ENCODE measurements around the gene DPM3. TPM values are rescaled to one million over a fixed set of nuclear protein-coding genes. Genes with fewer than 3 reads are reported as not detected.
"Not testable (repeated sequence)": the region's sequence is repeated elsewhere in the genome, so short reads cannot be mapped to it uniquely, and the experiment has no call there.

Gene DPM3
- total RNA-seq, 2 experiments from 2014 or later: 17.6 to 20.5 TPM

GRCh38 chr1:155160128-155160527 is 19.8 kb upstream of the DPM3 start:
- intact Hi-C loops (cut with DNase I, micrococcal nuclease): no loop called here
- ATAC-seq (ENCODE audit: poor library complexity): no peak
- ChIA-PET POLR2A (no interaction called here), CTCF (no interaction called here)
- H3K4me3 ChIP-seq (ENCODE audit: low read length): no peak overlapping the region
- Mint-ChIP-seq H3K36me3 (ENCODE audit: low read depth) (no peaks in the 10 kb centered on the region), H3K9me3 (no peaks in the 10 kb centered on the region), H3K27ac (no peak overlapping the region), H3K4me1 (ENCODE audit: low read depth) (no peaks in the 10 kb centered on the region), H3K27me3 (no peaks in the 10 kb centered on the region), H3K4me3 (no peak overlapping the region)
- DNase-seq: no peak
- no peak for TF ChIP-seq CTCF (IDR thresholded peaks at IDR 0.05)
- no peaks in the 10 kb centered on the region for H3K27me3 ChIP-seq (ENCODE audit: control insufficient read depth in 1 of 2, insufficient read depth in 2 of 2, low read length in 2 of 2)
- H3K9me3 ChIP-seq (ENCODE audit: control insufficient read depth in 1 of 2, insufficient read depth in 1 of 2, low read length in 2 of 2): no peaks in the 10 kb centered on the region
- no peak overlapping the region for H3K27ac ChIP-seq (ENCODE audit: low read depth in 1 of 2, low read length in 2 of 2)
- H3K4me1 ChIP-seq (ENCODE audit: insufficient read depth, low read length): no peaks in the 10 kb centered on the region
- H3K36me3 ChIP-seq (ENCODE audit: insufficient read depth, low read length): no peaks in the 10 kb centered on the region

DNA sequence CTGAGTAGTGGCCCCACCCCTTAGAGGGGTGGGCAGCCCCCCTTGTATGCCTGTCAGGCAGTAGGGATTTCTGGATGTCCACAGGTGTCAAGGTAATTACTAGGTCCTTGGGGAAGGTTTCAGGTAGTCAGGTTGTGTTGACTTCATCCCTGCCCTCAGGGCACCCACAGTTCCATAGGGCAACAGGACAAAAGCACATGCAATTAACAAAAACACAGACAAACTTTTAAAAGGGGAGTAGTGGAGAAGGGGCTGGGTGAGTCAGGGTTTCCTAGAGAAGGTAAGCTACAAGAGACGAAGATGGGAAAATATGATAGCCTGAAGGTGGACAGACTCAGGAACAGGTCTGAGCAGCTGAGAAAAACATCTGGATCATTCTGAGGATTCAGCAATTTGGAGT is 18.7 kb upstream of the DPM3 start:
- ChIA-PET CTCF (no interaction called here), POLR2A (no interaction called here)
- no peak overlapping the region for H3K27ac ChIP-seq (ENCODE audit: low read depth in 1 of 2, low read length in 2 of 2)
- H3K27ac Mint-ChIP-seq: no peak overlapping the region
- no peaks in the 10 kb centered on the region for H3K27me3 ChIP-seq (ENCODE audit: control insufficient read depth in 1 of 2, insufficient read depth in 2 of 2, low read length in 2 of 2)
- H3K36me3 Mint-ChIP-seq (ENCODE audit: low read depth): no peaks in the 10 kb centered on the region
- H3K4me1 Mint-ChIP-seq (ENCODE audit: low read depth): no peaks in the 10 kb centered on the region
- no peaks in the 10 kb centered on the region for H3K27me3 Mint-ChIP-seq
- no peaks in the 10 kb centered on the region for H3K9me3 Mint-ChIP-seq
- no peak for ATAC-seq (ENCODE audit: poor library complexity)
- H3K36me3 ChIP-seq (ENCODE audit: insufficient read depth, low read length): no peaks in the 10 kb centered on the region
- DNase-seq: no peak
- H3K4me3 Mint-ChIP-seq: no peak overlapping the region
- no peaks in the 10 kb centered on the region for H3K4me1 ChIP-seq (ENCODE audit: insufficient read depth, low read length)
- H3K4me3 ChIP-seq (ENCODE audit: low read length): no peak overlapping the region
- no peak for TF ChIP-seq CTCF (IDR thresholded peaks at IDR 0.05)
- no peaks in the 10 kb centered on the region for H3K9me3 ChIP-seq (ENCODE audit: control insufficient read depth in 1 of 2, insufficient read depth in 1 of 2, low read length in 2 of 2)
- intact Hi-C loops (cut with DNase I, micrococcal nuclease): loop anchor here in 1 of 2 experiments (10.0 kb wide), 1 partner anchor 124 kb away; the partner anchor contains the start of genes DCST1 and DCST2

DNA sequence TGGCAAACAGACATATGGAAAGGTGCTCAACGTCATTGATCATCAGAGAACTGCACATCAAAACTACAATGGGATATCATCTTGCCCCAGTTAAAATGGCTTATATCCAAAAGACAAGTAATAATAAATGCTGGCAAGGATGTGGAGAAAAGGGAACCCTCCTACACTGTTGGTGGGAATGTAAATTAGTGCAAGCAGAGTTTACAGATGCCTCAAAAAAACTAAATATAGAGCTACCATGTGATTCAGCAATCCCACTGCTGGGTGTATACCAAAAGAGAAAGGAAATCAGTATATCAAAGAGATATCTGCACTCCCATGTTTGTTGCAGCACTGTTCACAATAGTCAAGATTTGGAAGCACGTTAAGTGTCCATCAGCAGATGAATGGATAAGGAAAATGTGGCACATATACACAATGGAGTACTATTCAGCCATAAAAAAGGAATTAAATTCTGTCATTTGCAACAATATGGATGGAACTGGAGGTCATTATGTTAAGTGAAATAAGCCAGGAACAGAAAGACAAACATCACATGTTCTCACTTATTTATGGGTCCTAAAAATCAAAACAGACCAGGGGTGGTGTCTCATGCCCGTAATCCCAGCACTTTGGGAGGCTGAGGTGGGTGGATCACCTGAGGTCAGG is 15.8 kb upstream of the DPM3 start:
- ATAC-seq (ENCODE audit: poor library complexity): not testable (repeated sequence)

GRCh38 chr1:155145491-155145890 is 5.2 kb upstream of the DPM3 start:
- Histone ChIP-seq H3K4me1 (ENCODE audit: insufficient read depth, low read length) (peaks cover 2% of the 10 kb centered on the region), H3K4me3 (ENCODE audit: low read length) (no peak overlapping the region), H3K36me3 (ENCODE audit: insufficient read depth, low read length) (no peaks in the 10 kb centered on the region), H3K9me3 (ENCODE audit: control insufficient read depth in 1 of 2, insufficient read depth in 1 of 2, low read length in 2 of 2) (no peaks in the 10 kb centered on the region), H3K27me3 (ENCODE audit: control insufficient read depth in 1 of 2, insufficient read depth in 2 of 2, low read length in 2 of 2) (no peaks in the 10 kb centered on the region), H3K27ac (ENCODE audit: low read depth in 1 of 2, low read length in 2 of 2) (no peak overlapping the region)
- H3K4me1 Mint-ChIP-seq (ENCODE audit: low read depth): peaks cover 2% of the 10 kb centered on the region
- intact Hi-C loops (cut with DNase I, micrococcal nuclease): no loop called here
- DNase-seq: no peak
- POLR2A ChIA-PET: no interaction called here
- no peak overlapping the region for H3K27ac Mint-ChIP-seq
- no peak overlapping the region for H3K4me3 Mint-ChIP-seq
- no peaks in the 10 kb centered on the region for H3K9me3 Mint-ChIP-seq
- peaks cover under 1% of the 10 kb centered on the region for H3K36me3 Mint-ChIP-seq (ENCODE audit: low read depth)
- no peak for ATAC-seq (ENCODE audit: poor library complexity)
- no peak for TF ChIP-seq CTCF (IDR thresholded peaks at IDR 0.05)
- peaks cover 21% of the 10 kb centered on the region for H3K27me3 Mint-ChIP-seq
- CTCF ChIA-PET: no interaction called here

More for the DNA sequence above, 15.8 kb upstream of the DPM3 start:
- H3K9me3 Mint-ChIP-seq; H3K27ac ChIP-seq (ENCODE audit: low read depth in 1 of 2, low read length in 2 of 2); POLR2A ChIA-PET; H3K27me3 Mint-ChIP-seq; H3K36me3 ChIP-seq (ENCODE audit: insufficient read depth, low read length); H3K4me3 ChIP-seq (ENCODE audit: low read length); H3K27me3 ChIP-seq (ENCODE audit: control insufficient read depth in 1 of 2, insufficient read depth in 2 of 2, low read length in 2 of 2); H3K27ac Mint-ChIP-seq; H3K9me3 ChIP-seq (ENCODE audit: control insufficient read depth in 1 of 2, insufficient read depth in 1 of 2, low read length in 2 of 2); H3K36me3 Mint-ChIP-seq (ENCODE audit: low read depth); DNase-seq; H3K4me1 Mint-ChIP-seq (ENCODE audit: low read depth); H3K4me3 Mint-ChIP-seq; H3K4me1 ChIP-seq (ENCODE audit: insufficient read depth, low read length); CTCF ChIA-PET: not testable (repeated sequence)
- intact Hi-C loops (cut with DNase I, micrococcal nuclease): loop anchor here in 1 of 2 experiments (10.0 kb wide), 1 partner anchor 121 kb away; the partner anchor contains the start of genes DCST1 and DCST2

Measured in CD4-positive, alpha-beta T cell (primary cell).